Measurements from ENCODE around the gene EEF1E1. TPM values are rescaled to one million over a fixed set of nuclear protein-coding genes. Genes with fewer than 3 reads are reported as not detected.

EEF1E1 gene
- total and polyA plus RNA-seq, 9 of the 15 experiments (the other 6 are each of a cell fraction or from before 2014, with no cell fraction given), result 135 to 1,355 (median 327) TPM

- TF ChIP-seq ZNF592 (IDR thresholded peaks at IDR 0.05) (no peak), SP1 (CRISPR knock-in tag; IDR thresholded peaks at IDR 0.05) (no peak), NR0B1 (IDR thresholded peaks at IDR 0.05; ENCODE audit: partially characterized antibody) (no peak), ZNF23 (CRISPR knock-in tag; IDR thresholded peaks at IDR 0.05) (no peak), IRF9 (tag; IDR thresholded peaks at IDR 0.05) (no peak), ARNT (IDR thresholded peaks at IDR 0.05) (no peak), HMG20A (CRISPR knock-in tag; conservative IDR thresholded peaks at IDR 0.05) (no peak), RBM17 (IDR thresholded peaks at IDR 0.05; ENCODE audit: borderline replicate concordance, low read depth, low read length) (no peak)
These were observed 47.0 kb upstream of the EEF1E1 start (continued) for GRCh38 chr6:8149350-8149749.
